ENCODE measurements around the gene CTBP2. TPM values are rescaled to one million over a fixed set of nuclear protein-coding genes. Genes with fewer than 3 reads are reported as not detected.
A peak's percentile ranks its signal among the peaks of the same experiment; 100 is the strongest.

The CTBP2 gene
- total RNA-seq, 1 donor from 2014 or later, result 55.2 TPM

DNA sequence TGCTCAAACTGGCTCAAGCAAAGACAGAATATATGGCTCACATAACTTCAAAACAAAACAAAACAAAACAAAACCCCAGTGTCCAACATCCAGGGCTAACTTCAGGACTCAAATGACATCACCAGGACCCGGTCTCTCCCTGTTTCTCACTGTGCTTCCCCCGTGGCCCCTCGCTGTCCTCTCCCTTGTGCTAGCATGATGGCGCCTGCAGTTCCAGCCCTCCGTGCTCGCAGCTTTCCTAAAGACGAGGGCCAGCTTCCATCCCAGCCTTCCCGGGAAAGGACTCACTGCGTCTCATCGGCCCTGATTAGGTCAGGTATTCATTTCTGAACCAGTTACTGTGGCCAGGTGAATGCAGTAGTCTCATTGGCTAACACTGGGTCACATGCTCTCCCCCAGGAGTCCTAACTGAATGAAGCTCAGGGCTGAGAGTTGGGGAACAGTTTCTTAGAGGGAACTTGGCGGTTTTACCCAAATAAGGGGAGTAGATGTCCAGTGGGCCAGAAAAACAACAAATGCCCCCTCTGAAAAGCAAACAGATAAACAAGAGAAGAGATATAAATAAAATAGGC, 33.0 kb upstream of the CTBP2 start:
- TF ChIP-seq, protein P1, sequence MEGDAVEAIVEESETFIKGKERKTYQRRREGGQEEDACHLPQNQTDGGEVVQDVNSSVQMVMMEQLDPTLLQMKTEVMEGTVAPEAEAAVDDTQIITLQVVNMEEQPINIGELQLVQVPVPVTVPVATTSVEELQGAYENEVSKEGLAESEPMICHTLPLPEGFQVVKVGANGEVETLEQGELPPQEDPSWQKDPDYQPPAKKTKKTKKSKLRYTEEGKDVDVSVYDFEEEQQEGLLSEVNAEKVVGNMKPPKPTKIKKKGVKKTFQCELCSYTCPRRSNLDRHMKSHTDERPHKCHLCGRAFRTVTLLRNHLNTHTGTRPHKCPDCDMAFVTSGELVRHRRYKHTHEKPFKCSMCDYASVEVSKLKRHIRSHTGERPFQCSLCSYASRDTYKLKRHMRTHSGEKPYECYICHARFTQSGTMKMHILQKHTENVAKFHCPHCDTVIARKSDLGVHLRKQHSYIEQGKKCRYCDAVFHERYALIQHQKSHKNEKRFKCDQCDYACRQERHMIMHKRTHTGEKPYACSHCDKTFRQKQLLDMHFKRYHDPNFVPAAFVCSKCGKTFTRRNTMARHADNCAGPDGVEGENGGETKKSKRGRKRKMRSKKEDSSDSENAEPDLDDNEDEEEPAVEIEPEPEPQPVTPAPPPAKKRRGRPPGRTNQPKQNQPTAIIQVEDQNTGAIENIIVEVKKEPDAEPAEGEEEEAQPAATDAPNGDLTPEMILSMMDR (IDR thresholded peaks at IDR 0.05), result no peak
- no peak for TF ChIP-seq EZH2 (IDR thresholded peaks at IDR 0.05)
- TF ChIP-seq EZH2phosphoT487 (IDR thresholded peaks at IDR 0.05), result no peak
- Histone ChIP-seq H3K4me2 (no peak overlapping the region), H3K9ac (no peak overlapping the region), H3K4me3 (no peak overlapping the region), H3K27ac (no peak overlapping the region), H4K20me1 (ENCODE audit: low read depth) (no peaks in the 10 kb centered on the region), H2AFZ (replicated peaks) (no peak overlapping the region), H3K79me2 (ENCODE audit: low read depth) (no peaks in the 10 kb centered on the region), H3K27me3 (no peaks in the 10 kb centered on the region), H3K9me3 (ENCODE audit: low read depth) (no peaks in the 10 kb centered on the region), H3K4me1 (peaks cover 11% of the 10 kb centered on the region), H3K36me3 (no peaks in the 10 kb centered on the region), H3F3A (ENCODE audit: low read depth) (no peaks in the 10 kb centered on the region)
- H3K36me3 Mint-ChIP-seq, result no peaks in the 10 kb centered on the region
- DNase-seq (ENCODE audit: low spot score), result no peak
- peaks cover 13% of the 10 kb centered on the region for H3K4me1 Mint-ChIP-seq
- H3K9me3 Mint-ChIP-seq, result no peaks in the 10 kb centered on the region
- no peak overlapping the region for H3K27ac Mint-ChIP-seq
- H3K4me3 Mint-ChIP-seq, result no peak overlapping the region
- H3K27me3 Mint-ChIP-seq (ENCODE audit: insufficient read depth, low read depth), result no peaks in the 10 kb centered on the region

DNA sequence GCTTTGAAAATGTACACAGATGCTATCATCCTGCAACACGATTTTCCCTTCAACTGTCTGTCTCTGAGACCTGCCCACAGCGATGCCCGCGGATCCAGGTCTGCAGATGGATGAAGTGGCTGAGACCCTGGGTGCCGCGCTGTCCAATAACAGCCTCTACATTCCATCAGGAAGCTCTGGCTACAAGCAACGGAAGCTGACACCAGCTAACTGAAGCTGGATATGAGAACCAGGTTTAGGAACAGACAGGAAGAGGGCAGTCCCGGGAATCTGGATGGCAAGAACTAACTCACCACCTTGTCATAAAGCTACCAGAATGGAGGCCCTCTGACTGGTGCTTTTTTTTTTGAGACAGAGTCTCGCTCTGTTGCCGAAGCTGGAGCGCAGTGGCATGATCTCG, 32.3 kb upstream of the CTBP2 start:
- Mint-ChIP-seq H3K9me3 (no peaks in the 10 kb centered on the region), H3K36me3 (no peaks in the 10 kb centered on the region), H3K27ac (no peak overlapping the region), H3K27me3 (ENCODE audit: insufficient read depth, low read depth) (no peaks in the 10 kb centered on the region), H3K4me1 (peaks cover 13% of the 10 kb centered on the region), H3K4me3 (no peak overlapping the region)
- DNase-seq (ENCODE audit: low spot score), result no peak
- TF ChIP-seq, protein P1 (IDR thresholded peaks at IDR 0.05), result no peak
- TF ChIP-seq EZH2phosphoT487 (IDR thresholded peaks at IDR 0.05) (no peak), EZH2 (IDR thresholded peaks at IDR 0.05) (no peak)
- Histone ChIP-seq H2AFZ (replicated peaks) (no peak overlapping the region), H3F3A (ENCODE audit: low read depth) (no peaks in the 10 kb centered on the region), H3K79me2 (ENCODE audit: low read depth) (no peaks in the 10 kb centered on the region), H3K4me2 (no peak overlapping the region), H3K4me1 (peaks cover 11% of the 10 kb centered on the region), H3K4me3 (no peak overlapping the region), H4K20me1 (ENCODE audit: low read depth) (no peaks in the 10 kb centered on the region), H3K9me3 (ENCODE audit: low read depth) (no peaks in the 10 kb centered on the region), H3K27me3 (no peaks in the 10 kb centered on the region), H3K9ac (no peak overlapping the region), H3K27ac (no peak overlapping the region), H3K36me3 (no peaks in the 10 kb centered on the region)

DNA sequence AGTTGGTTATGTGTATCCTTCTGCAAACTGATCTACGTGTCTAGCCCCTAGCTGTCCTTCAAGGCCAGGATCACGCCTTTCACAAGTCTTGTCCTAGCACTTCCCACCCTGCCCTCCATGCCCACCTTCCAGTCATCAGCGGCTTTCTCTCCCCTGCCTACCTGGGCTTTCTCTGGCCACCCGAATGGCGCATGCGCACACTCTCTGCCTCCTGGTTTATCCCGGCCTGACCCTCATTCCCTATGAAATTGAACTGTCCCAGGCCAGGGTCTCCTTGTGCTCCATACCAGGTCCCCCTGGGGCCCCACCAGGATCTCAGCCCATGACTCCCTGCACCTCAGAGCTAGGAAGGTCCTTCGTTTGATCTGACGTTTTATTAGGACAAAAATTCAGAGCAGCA, 31.6 kb upstream of the CTBP2 start:
- no peak for DNase-seq (ENCODE audit: low spot score)
- no peaks in the 10 kb centered on the region for H4K20me1 ChIP-seq (ENCODE audit: low read depth)
- Mint-ChIP-seq H3K9me3 (no peaks in the 10 kb centered on the region), H3K4me3 (no peak overlapping the region), H3K27ac (peak overlapping the region; percentile 46), H3K36me3 (no peaks in the 10 kb centered on the region), H3K27me3 (ENCODE audit: insufficient read depth, low read depth) (no peaks in the 10 kb centered on the region), H3K4me1 (peaks cover 13% of the 10 kb centered on the region)
- no peak overlapping the region for H3K4me3 ChIP-seq
- no peaks in the 10 kb centered on the region for H3K27me3 ChIP-seq
- H3K27ac ChIP-seq, result no peak overlapping the region
- no peaks in the 10 kb centered on the region for H3K9me3 ChIP-seq (ENCODE audit: low read depth)
- H3K36me3 ChIP-seq, result no peaks in the 10 kb centered on the region
- H3K9ac ChIP-seq, result no peak overlapping the region
- no peaks in the 10 kb centered on the region for H3K79me2 ChIP-seq (ENCODE audit: low read depth)
- no peak overlapping the region for H3K4me2 ChIP-seq
- peaks cover 11% of the 10 kb centered on the region for H3K4me1 ChIP-seq
- no peak for TF ChIP-seq EZH2phosphoT487 (IDR thresholded peaks at IDR 0.05)
- TF ChIP-seq, protein P1 (IDR thresholded peaks at IDR 0.05), result no peak
- no peak for TF ChIP-seq EZH2 (IDR thresholded peaks at IDR 0.05)
- no peaks in the 10 kb centered on the region for H3F3A ChIP-seq (ENCODE audit: low read depth)
- no peak overlapping the region for H2AFZ ChIP-seq (replicated peaks)

Measured in neural progenitor cell (in vitro differentiated cells).